ENCODE results near the gene CA4. TPM values are rescaled to one million over a fixed set of nuclear protein-coding genes. Genes with fewer than 3 reads are reported as not detected.

Gene CA4
- total RNA-seq, 1 experiment from 2014 or later, result 1.4 TPM

DNA sequence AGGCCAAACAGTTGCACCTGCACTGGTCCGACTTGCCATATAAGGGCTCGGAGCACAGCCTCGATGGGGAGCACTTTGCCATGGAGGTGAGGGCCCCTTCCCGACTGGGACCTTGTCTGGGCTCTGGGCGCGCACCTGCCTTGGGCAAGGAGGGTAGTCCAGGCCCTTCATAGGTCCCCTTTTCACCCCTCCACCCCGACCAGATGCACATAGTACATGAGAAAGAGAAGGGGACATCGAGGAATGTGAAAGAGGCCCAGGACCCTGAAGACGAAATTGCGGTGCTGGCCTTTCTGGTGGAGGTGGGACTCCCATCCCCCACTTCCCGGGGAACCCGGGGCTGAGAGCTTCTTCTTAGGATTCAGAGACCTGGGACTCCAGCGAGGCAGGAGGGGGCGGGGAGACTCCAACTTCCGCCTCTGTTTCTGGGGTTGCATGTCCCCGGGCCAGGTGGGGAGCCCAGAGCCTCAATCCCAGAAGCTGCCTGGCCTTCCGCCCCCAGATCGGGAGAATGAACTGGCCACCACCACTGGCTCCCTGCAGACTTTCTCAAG lies 7.8 kb downstream of the CA4 start:
- TF ChIP-seq POLR2AphosphoS5 (IDR thresholded peaks at IDR 0.05; ENCODE audit: low read depth, low read length) (no peak), TCF7L2 (IDR thresholded peaks at IDR 0.05; ENCODE audit: low read depth, low read length) (no peak), SIN3A (IDR thresholded peaks at IDR 0.05; ENCODE audit: borderline replicate concordance, insufficient read depth, low read depth, low read length) (no peak)
- TF ChIP-seq, protein P1, sequence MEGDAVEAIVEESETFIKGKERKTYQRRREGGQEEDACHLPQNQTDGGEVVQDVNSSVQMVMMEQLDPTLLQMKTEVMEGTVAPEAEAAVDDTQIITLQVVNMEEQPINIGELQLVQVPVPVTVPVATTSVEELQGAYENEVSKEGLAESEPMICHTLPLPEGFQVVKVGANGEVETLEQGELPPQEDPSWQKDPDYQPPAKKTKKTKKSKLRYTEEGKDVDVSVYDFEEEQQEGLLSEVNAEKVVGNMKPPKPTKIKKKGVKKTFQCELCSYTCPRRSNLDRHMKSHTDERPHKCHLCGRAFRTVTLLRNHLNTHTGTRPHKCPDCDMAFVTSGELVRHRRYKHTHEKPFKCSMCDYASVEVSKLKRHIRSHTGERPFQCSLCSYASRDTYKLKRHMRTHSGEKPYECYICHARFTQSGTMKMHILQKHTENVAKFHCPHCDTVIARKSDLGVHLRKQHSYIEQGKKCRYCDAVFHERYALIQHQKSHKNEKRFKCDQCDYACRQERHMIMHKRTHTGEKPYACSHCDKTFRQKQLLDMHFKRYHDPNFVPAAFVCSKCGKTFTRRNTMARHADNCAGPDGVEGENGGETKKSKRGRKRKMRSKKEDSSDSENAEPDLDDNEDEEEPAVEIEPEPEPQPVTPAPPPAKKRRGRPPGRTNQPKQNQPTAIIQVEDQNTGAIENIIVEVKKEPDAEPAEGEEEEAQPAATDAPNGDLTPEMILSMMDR (IDR thresholded peaks at IDR 0.05), result no peak
- TF ChIP-seq, protein P2, sequence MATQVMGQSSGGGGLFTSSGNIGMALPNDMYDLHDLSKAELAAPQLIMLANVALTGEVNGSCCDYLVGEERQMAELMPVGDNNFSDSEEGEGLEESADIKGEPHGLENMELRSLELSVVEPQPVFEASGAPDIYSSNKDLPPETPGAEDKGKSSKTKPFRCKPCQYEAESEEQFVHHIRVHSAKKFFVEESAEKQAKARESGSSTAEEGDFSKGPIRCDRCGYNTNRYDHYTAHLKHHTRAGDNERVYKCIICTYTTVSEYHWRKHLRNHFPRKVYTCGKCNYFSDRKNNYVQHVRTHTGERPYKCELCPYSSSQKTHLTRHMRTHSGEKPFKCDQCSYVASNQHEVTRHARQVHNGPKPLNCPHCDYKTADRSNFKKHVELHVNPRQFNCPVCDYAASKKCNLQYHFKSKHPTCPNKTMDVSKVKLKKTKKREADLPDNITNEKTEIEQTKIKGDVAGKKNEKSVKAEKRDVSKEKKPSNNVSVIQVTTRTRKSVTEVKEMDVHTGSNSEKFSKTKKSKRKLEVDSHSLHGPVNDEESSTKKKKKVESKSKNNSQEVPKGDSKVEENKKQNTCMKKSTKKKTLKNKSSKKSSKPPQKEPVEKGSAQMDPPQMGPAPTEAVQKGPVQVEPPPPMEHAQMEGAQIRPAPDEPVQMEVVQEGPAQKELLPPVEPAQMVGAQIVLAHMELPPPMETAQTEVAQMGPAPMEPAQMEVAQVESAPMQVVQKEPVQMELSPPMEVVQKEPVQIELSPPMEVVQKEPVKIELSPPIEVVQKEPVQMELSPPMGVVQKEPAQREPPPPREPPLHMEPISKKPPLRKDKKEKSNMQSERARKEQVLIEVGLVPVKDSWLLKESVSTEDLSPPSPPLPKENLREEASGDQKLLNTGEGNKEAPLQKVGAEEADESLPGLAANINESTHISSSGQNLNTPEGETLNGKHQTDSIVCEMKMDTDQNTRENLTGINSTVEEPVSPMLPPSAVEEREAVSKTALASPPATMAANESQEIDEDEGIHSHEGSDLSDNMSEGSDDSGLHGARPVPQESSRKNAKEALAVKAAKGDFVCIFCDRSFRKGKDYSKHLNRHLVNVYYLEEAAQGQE (IDR thresholded peaks at IDR 0.05; ENCODE audit: insufficient read depth in 1 of 2, low read depth in 2 of 2, low read length in 1 of 2), result no peak
- H3K36me3 ChIP-seq (ENCODE audit: control insufficient read depth, insufficient read depth, low read length), result no peaks in the 10 kb centered on the region
- H3K4me1 ChIP-seq (ENCODE audit: control insufficient read depth, insufficient read depth, low read length), result peaks cover 11% of the 10 kb centered on the region
- no peaks in the 10 kb centered on the region for H3K27me3 ChIP-seq (ENCODE audit: control insufficient read depth, insufficient read depth, low read length)
- H3K4me3 ChIP-seq (ENCODE audit: low read depth in 2 of 2, low read length in 2 of 2), result no peak overlapping the region
- BruUV-seq (replicated peaks), result no TSS peak
- POLR2A ChIA-PET, result no interaction called here
- ATAC-seq, result no peak
- H3K27ac ChIP-seq (ENCODE audit: low read length), result no peak overlapping the region
- in situ Hi-C loops (cut with HindIII; ENCODE audit: low pct_unique_long_range_greater_than_20kb, low sequenced_read_pairs), result no loop called here
- CTCF ChIA-PET, result no interaction called here
- intact Hi-C loops (cut with micrococcal nuclease; ENCODE audit: unreplicated experiment), result no loop called here
- H3K9me3 ChIP-seq (ENCODE audit: control insufficient read depth, insufficient read depth, low read depth, low read length), result no peaks in the 10 kb centered on the region
- no peak for DNase-seq (ENCODE audit: low read depth, low spot score)

DNA sequence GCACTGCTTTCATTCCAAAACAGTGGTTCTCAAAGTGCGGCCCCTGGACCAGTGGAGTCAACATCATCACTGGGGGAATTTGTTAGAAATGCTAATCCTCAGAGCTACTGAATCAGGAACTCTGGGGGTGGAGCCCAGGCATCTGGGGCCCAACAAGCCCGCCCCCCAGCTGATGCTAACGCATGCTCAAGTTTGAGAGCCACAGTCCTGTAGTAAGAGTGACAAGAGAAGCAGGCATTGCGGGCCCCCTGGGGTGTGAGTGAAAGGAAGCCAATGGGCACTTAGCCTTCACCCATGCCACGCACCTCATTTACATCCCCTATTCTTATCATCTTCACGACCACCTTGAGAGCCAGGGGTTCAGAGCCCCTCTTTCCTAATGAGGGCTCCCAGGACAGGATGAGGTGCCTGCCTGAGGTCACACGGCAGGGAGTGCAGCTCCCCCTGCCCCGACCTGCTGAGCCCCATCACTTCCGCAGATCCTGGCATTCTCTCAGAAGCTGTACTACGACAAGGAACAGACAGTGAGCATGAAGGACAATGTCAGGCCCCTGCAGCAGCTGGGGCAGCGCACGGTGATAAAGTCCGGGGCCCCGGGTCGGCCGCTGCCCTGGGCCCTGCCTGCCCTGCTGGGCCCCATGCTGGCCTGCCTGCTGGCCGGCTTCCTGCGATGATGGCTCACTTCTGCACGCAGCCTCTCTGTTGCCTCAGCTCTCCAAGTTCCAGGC lies 9.1 kb downstream of the CA4 start:
- Histone ChIP-seq H3K36me3 (ENCODE audit: control insufficient read depth, insufficient read depth, low read length) (no peaks in the 10 kb centered on the region), H3K27ac (ENCODE audit: low read length) (no peak overlapping the region), H3K4me1 (ENCODE audit: control insufficient read depth, insufficient read depth, low read length) (peaks cover 17% of the 10 kb centered on the region), H3K9me3 (ENCODE audit: control insufficient read depth, insufficient read depth, low read depth, low read length) (no peaks in the 10 kb centered on the region), H3K4me3 (ENCODE audit: low read depth in 2 of 2, low read length in 2 of 2) (no peak overlapping the region), H3K27me3 (ENCODE audit: control insufficient read depth, insufficient read depth, low read length) (no peaks in the 10 kb centered on the region)
- in situ Hi-C loops (cut with HindIII; ENCODE audit: low pct_unique_long_range_greater_than_20kb, low sequenced_read_pairs) (no loop called here), intact Hi-C loops (cut with micrococcal nuclease; ENCODE audit: unreplicated experiment) (no loop called here)
- POLR2A ChIA-PET, result no interaction called here
- BruUV-seq (replicated peaks), result no TSS peak
- DNase-seq (ENCODE audit: low read depth, low spot score), result no peak
- CTCF ChIA-PET, result no interaction called here
- peak; percentile 20; the same call in 1 of the 2 replicates for ATAC-seq
- TF ChIP-seq TCF7L2 (IDR thresholded peaks at IDR 0.05; ENCODE audit: low read depth, low read length), result no peak
- TF ChIP-seq, protein P2 (IDR thresholded peaks at IDR 0.05; ENCODE audit: insufficient read depth in 1 of 2, low read depth in 2 of 2, low read length in 1 of 2), result no peak
- TF ChIP-seq, protein P1 (IDR thresholded peaks at IDR 0.05), result no peak
- TF ChIP-seq POLR2AphosphoS5 (IDR thresholded peaks at IDR 0.05; ENCODE audit: low read depth, low read length), result no peak
- TF ChIP-seq SIN3A (IDR thresholded peaks at IDR 0.05; ENCODE audit: borderline replicate concordance, insufficient read depth, low read depth, low read length), result no peak

Data from Panc1 (cell line).